Ectodermal cell (in vitro differentiated cells): Measurements from ENCODE around the gene FOXR1.
"Not testable (repeated sequence)": the region's sequence is repeated elsewhere in the genome, so short reads cannot be mapped to it uniquely, and the experiment has no call there.

Experiments
- H3K27ac ChIP-seq: 2 replicates; pipeline ENCODE4 v1.7.0; 2013; ENCODE audit warnings: mild to moderate bottlenecking, low read depth, low read length; ENCODE audit not compliant: insufficient read depth, poor library complexity, severe bottlenecking
- H3K27me3 ChIP-seq: 2 replicates; pipeline ENCODE4 v1.7.0; 2013; ENCODE audit warnings: mild to moderate bottlenecking, low read length; ENCODE audit not compliant: insufficient read depth, control insufficient read depth, poor library complexity, severe bottlenecking
- H3K36me3 ChIP-seq: one replicate; pipeline ENCODE4 v1.7.0; 2013; ENCODE audit warnings: low read length; ENCODE audit not compliant: control insufficient read depth, insufficient read depth
- H3K4me1 ChIP-seq: one replicate; pipeline ENCODE4 v1.7.0; 2013; ENCODE audit warnings: low read length; ENCODE audit not compliant: control insufficient read depth, insufficient read depth
- H3K4me3 ChIP-seq: 2 replicates; pipeline ENCODE4 v1.7.0; 2013; ENCODE audit warnings: low read depth, low read length, control low read depth; ENCODE audit not compliant: insufficient read depth
- H3K9me3 ChIP-seq: 2 replicates; pipeline ENCODE4 v1.7.0; 2013; ENCODE audit warnings: mild to moderate bottlenecking, low read length, moderate library complexity; ENCODE audit not compliant: control insufficient read depth
- WGBS, 2 experiments: methylation state at CpG; one replicate each; pipeline ENCODE4 v1.1.7; 2013; ENCODE audit warnings: missing lambda C conversion rate in 2 of 2; 5-methylcytosine and 5-hydroxymethylcytosine counted together

The FOXR1 gene

GRCh38 chr11:118953265-118953664 lies 18.3 kb upstream of the FOXR1 start:
- Histone ChIP-seq H3K27ac (no peak overlapping the region), H3K36me3 (no peaks in the 10 kb centered on the region), H3K4me1 (no peaks in the 10 kb centered on the region), H3K27me3 (no peaks in the 10 kb centered on the region), H3K4me3 (no peak overlapping the region), H3K9me3 (no peaks in the 10 kb centered on the region)
- 2 to 14% methylated on average over 6 of the region's 6 CpGs for WGBS, 2 experiments

GRCh38 chr11:118953976-118954375 lies 17.6 kb upstream of the FOXR1 start:
- 62 to 63% methylated on average over 6 of the region's 6 CpGs for WGBS, 2 experiments
- H3K27me3 ChIP-seq, H3K4me3 ChIP-seq, H3K4me1 ChIP-seq, H3K9me3 ChIP-seq, H3K36me3 ChIP-seq, H3K27ac ChIP-seq: not testable (repeated sequence)

- Histone ChIP-seq H3K9me3 (no peaks in the 10 kb centered on the region), H3K4me1 (no peaks in the 10 kb centered on the region), H3K4me3 (no peak within 1 kb of the TSS), H3K36me3 (no peaks in the 10 kb centered on the region), H3K27me3 (no peaks in the 10 kb centered on the region), H3K27ac (no peak within 1 kb of the TSS)
- WGBS, 2 experiments: 9 to 14% methylated on average over 7 of the region's 7 CpGs
These were observed 15.3 kb upstream of the FOXR1 start, which contains the start of gene UPK2 for GRCh38 chr11:118956094-118956846. UPK2 (plus strand) TSS chr11:118956298; CDS start chr11:118956351, 53 bp downstream.

GRCh38 chr11:118956847-118957469 lies 14.6 kb upstream of the FOXR1 start:
- Histone ChIP-seq H3K27me3 (no peaks in the 10 kb centered on the region), H3K9me3 (no peaks in the 10 kb centered on the region), H3K36me3 (no peaks in the 10 kb centered on the region), H3K27ac (no peak overlapping the region), H3K4me1 (no peaks in the 10 kb centered on the region), H3K4me3 (no peak overlapping the region)
- 66% methylated on average over 14 of the region's 14 CpGs for WGBS, 2 experiments

- Histone ChIP-seq H3K27ac (no peak overlapping the region), H3K4me1 (no peaks in the 10 kb centered on the region), H3K27me3 (no peaks in the 10 kb centered on the region), H3K4me3 (no peak overlapping the region), H3K36me3 (no peaks in the 10 kb centered on the region), H3K9me3 (no peaks in the 10 kb centered on the region)
- 89 to 91% methylated on average over 11 of the region's 11 CpGs for WGBS, 2 experiments
These were observed 14.0 kb upstream of the FOXR1 start for GRCh38 chr11:118957549-118957948.

- H3K4me3 ChIP-seq: no peak overlapping the region
- 92 to 94% methylated on average over 8 of the region's 8 CpGs for WGBS, 2 experiments
- H3K9me3 ChIP-seq: no peaks in the 10 kb centered on the region
- no peaks in the 10 kb centered on the region for H3K4me1 ChIP-seq
- H3K27ac ChIP-seq: no peak overlapping the region
- H3K36me3 ChIP-seq: no peaks in the 10 kb centered on the region
- H3K27me3 ChIP-seq: no peaks in the 10 kb centered on the region
These were observed 13.6 kb upstream of the FOXR1 start for GRCh38 chr11:118957968-118958367.

- H3K9me3 ChIP-seq: no peaks in the 10 kb centered on the region
- no peaks in the 10 kb centered on the region for H3K4me1 ChIP-seq
- H3K4me3 ChIP-seq: no peak overlapping the region
- no peaks in the 10 kb centered on the region for H3K36me3 ChIP-seq
- no peaks in the 10 kb centered on the region for H3K27me3 ChIP-seq
- WGBS, 2 experiments: 86 to 91% methylated on average over 2 of the region's 2 CpGs
- no peak overlapping the region for H3K27ac ChIP-seq
These were observed 13.0 kb upstream of the FOXR1 start for GRCh38 chr11:118958577-118958976.

- Histone ChIP-seq H3K27ac (no peak overlapping the region), H3K27me3 (no peaks in the 10 kb centered on the region), H3K36me3 (no peaks in the 10 kb centered on the region), H3K4me1 (no peaks in the 10 kb centered on the region), H3K4me3 (no peak overlapping the region), H3K9me3 (no peaks in the 10 kb centered on the region)
- 88% methylated on average over 5 of the region's 5 CpGs for WGBS, 2 experiments
These were observed 10.4 kb upstream of the FOXR1 start for GRCh38 chr11:118961189-118961588.

- Histone ChIP-seq H3K9me3 (no peaks in the 10 kb centered on the region), H3K36me3 (no peaks in the 10 kb centered on the region), H3K27me3 (no peaks in the 10 kb centered on the region), H3K4me1 (no peaks in the 10 kb centered on the region), H3K27ac (no peak overlapping the region), H3K4me3 (no peak overlapping the region)
- 80 to 84% methylated on average over 11 of the region's 11 CpGs for WGBS, 2 experiments
These were observed 10.0 kb upstream of the FOXR1 start for GRCh38 chr11:118961591-118961990.

- not testable (repeated sequence) for H3K9me3 ChIP-seq, H3K27me3 ChIP-seq, H3K36me3 ChIP-seq, H3K4me1 ChIP-seq, H3K4me3 ChIP-seq, H3K27ac ChIP-seq
- WGBS, 2 experiments: 88 to 94% methylated on average over 2 of the region's 2 CpGs
These were observed 2.1 kb upstream of the FOXR1 start for GRCh38 chr11:118969508-118969907.
